BLaER1 treated with 17β-estradiol and CSF1 and Interleukin-3, amounts not matched to agents 10 nM and 100 nM (cell line): Measurements from ENCODE around the gene BOLA1.
"Not testable (repeated sequence)": the region's sequence is repeated elsewhere in the genome, so short reads cannot be mapped to it uniquely, and the experiment has no call there.

Source experiments
- H3K27ac ChIP-seq, 11 experiments: shearing (Covaris generic); formaldehyde crosslinking; 2 replicates each; pipeline ENCODE4 v1.8.1; 2022
- H3K27me3 ChIP-seq, 11 experiments: shearing (Covaris generic); formaldehyde crosslinking; 2 replicates each; pipeline ENCODE4 v1.8.1; 2022
- H3K36me3 ChIP-seq, 11 experiments: shearing (Covaris generic); formaldehyde crosslinking; 2 replicates each; pipeline ENCODE4 v1.8.1; 2022
- H3K4me1 ChIP-seq, 10 experiments: shearing (Covaris generic); formaldehyde crosslinking; 2 replicates each; pipeline ENCODE4 v1.8.1; 2022
- H3K4me2 ChIP-seq, 11 experiments: shearing (Covaris generic); formaldehyde crosslinking; 2 replicates each; pipeline ENCODE4 v1.8.1; 2022
- H3K4me3 ChIP-seq, 10 experiments: shearing (Covaris generic); formaldehyde crosslinking; 2 replicates each; pipeline ENCODE4 v1.8.1; 2022
- H3K9ac ChIP-seq, 11 experiments: shearing (Covaris generic); formaldehyde crosslinking; 2 replicates each; pipeline ENCODE4 v1.8.1; 2022
- H3K9me3 ChIP-seq, 11 experiments: shearing (Covaris generic); formaldehyde crosslinking; replicated peaks in 1 of 11; 2 replicates each; pipeline ENCODE4 v1.8.1; 2022
- H4K20me1 ChIP-seq, 11 experiments: shearing (Covaris generic); formaldehyde crosslinking; 2 replicates each; pipeline ENCODE4 v1.8.1; 2022
- Cebpa-rat ChIP-seq, 11 experiments: shearing (Covaris generic); IDR thresholded peaks; 2 replicates each; pipeline ENCODE4 v1.8.1; 2022

The BOLA1 gene

DNA sequence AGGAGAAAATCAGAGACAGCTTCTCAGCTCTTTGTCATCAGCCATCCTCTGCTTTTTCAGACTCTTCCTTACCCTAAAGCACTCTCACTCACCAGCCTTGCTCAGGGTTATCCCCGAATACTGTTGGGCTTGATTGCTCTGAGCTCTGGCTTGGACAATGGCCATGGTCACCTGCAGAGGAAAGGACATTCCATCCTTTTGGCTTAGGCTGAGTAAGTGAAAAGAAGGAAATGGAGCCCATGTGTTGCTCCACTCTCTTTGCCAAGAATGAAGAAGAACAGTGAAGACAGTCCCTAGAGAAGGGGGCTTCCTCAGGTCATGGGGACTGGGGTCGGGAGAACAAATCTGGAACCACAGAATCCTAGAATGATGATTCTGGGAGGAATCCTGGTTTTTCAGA lies 35.0 kb downstream of the BOLA1 start:
- no peak overlapping the region for H3K4me3 ChIP-seq
- no peaks in the 10 kb centered on the region for H3K36me3 ChIP-seq
- peaks cover 0 to 95% (median 36%) of the 10 kb centered on the region in 10 experiments; a peak in 15 of 20 replicates for H3K4me1 ChIP-seq
- no peak overlapping the region for H3K9ac ChIP-seq
- no peaks in the 10 kb centered on the region for H3K9me3 ChIP-seq
- no peaks in the 10 kb centered on the region for H4K20me1 ChIP-seq
- 0 out of 22 replicates have a peak overlapping the region, but pooled peaks of 1 of the 11 experiments have one; percentile 20 for H3K4me2 ChIP-seq
- H3K27ac ChIP-seq, result no peak overlapping the region
- TF ChIP-seq Cebpa-rat (IDR thresholded peaks at IDR 0.05), result no peak
- H3K27me3 ChIP-seq, result no peaks in the 10 kb centered on the region

- TF ChIP-seq Cebpa-rat (IDR thresholded peaks at IDR 0.05), result no peak
- H3K4me1 ChIP-seq, result peaks cover 0 to 85% (median 27%) of the 10 kb centered on the region in 10 experiments; a peak in 15 of 20 replicates
- H3K9ac ChIP-seq, result no peak within 1 kb of the TSS
- H3K36me3 ChIP-seq, result no peaks in the 10 kb centered on the region
- H3K27me3 ChIP-seq, result no peaks in the 10 kb centered on the region
- H4K20me1 ChIP-seq, result no peaks in the 10 kb centered on the region
- peak within 1 kb of the TSS in 1 of 11 experiments; percentile 20; a peak in 1 of 22 replicates for H3K27ac ChIP-seq
- no peaks in the 10 kb centered on the region for H3K9me3 ChIP-seq
- no peak within 1 kb of the TSS for H3K4me3 ChIP-seq
- peak within 1 kb of the TSS in 8 of 11 experiments; percentile 5 to 74 (median 62); a peak in 11 of 22 replicates for H3K4me2 ChIP-seq
These were observed 37.0 kb downstream of the BOLA1 start, which contains the start of gene MTMR11 for GRCh38 chr1:149936170-149936991. Gene MTMR11 (minus strand): TSS chr1:149936879. CDS start chr1:149936647, 232 bp downstream.

- Histone ChIP-seq H4K20me1 (no peaks in the 10 kb centered on the region), H3K4me3 (no peak overlapping the region), H3K9ac (no peak overlapping the region), H3K27ac (no peak overlapping the region), H3K9me3 (no peaks in the 10 kb centered on the region), H3K4me1 (peaks cover 0 to 77% (median 23%) of the 10 kb centered on the region in 10 experiments; a peak in 15 of 20 replicates), H3K4me2 (peak overlapping the region in 6 of 11 experiments; percentile 5 to 74 (median 62); a peak in 10 of 22 replicates), H3K36me3 (no peaks in the 10 kb centered on the region), H3K27me3 (no peaks in the 10 kb centered on the region)
- TF ChIP-seq Cebpa-rat (IDR thresholded peaks at IDR 0.05), result no peak
These were observed 37.8 kb downstream of the BOLA1 start for GRCh38 chr1:149936992-149937705.

- no peaks in the 10 kb centered on the region for H3K36me3 ChIP-seq
- no peaks in the 10 kb centered on the region for H4K20me1 ChIP-seq
- TF ChIP-seq Cebpa-rat (IDR thresholded peaks at IDR 0.05), result no peak
- no peaks in the 10 kb centered on the region for H3K9me3 ChIP-seq
- no peaks in the 10 kb centered on the region for H3K27me3 ChIP-seq
- H3K9ac ChIP-seq, result no peak overlapping the region
- H3K4me1 ChIP-seq, result peaks cover 0 to 71% (median 23%) of the 10 kb centered on the region in 10 experiments; a peak in 15 of 20 replicates
- no peak overlapping the region for H3K27ac ChIP-seq
- H3K4me3 ChIP-seq, result no peak overlapping the region
- H3K4me2 ChIP-seq, result peak overlapping the region in 8 of 11 experiments; percentile 5 to 74 (median 62); a peak in 12 of 22 replicates
These were observed 38.4 kb downstream of the BOLA1 start for GRCh38 chr1:149937759-149938158.

DNA sequence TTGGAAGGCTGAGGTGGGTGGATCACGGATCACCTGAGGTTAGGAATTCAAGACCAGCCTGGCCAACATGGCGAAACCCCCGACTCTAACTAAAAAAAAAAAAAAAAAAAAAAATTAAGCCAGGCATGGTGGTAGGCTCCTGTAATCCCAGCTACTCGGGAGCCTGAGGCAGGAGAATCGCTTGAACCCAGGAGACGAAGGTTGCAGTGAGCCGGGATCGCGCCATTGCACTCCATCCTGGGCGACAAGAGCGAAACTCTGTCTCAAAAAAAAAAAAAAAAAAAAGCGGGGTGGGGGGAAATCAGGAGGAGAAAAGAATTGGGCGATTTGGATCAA lies 39.3 kb downstream of the BOLA1 start:
- peak overlapping the region in 1 of 11 experiments; percentile 37; a peak in 1 of 22 replicates for H3K27ac ChIP-seq
- H3K27me3 ChIP-seq, H4K20me1 ChIP-seq, H3K36me3 ChIP-seq, H3K9me3 ChIP-seq, H3K4me3 ChIP-seq: not testable (repeated sequence)
- peaks cover 0 to 63% (median 23%) of the 10 kb centered on the region in 10 experiments; a peak in 15 of 20 replicates for H3K4me1 ChIP-seq
- H3K4me2 ChIP-seq, result peak overlapping the region in 7 of 11 experiments; percentile 9 to 74 (median 62); a peak in 14 of 22 replicates
- peak overlapping the region in 1 of 11 experiments; percentile 14; a peak in 1 of 22 replicates for H3K9ac ChIP-seq

DNA sequence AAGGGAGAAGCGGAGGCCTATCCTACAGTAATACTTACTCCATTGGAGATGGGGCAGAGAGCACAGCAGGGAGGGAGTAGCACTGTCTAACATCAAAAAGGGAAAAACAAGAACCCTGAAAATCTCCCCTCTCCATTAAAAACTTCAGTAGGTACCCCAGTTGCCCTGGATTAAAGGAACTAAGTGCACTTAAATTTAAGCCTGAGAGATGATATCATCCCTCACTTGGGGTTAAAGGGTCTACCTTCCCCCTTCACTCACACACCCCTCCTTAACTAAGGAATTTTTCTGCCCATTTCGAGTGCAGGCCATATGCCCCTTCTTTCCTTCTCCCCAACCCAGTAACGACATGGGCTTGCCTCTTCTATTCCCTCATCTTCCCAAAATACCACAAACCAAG lies 41.1 kb downstream of the BOLA1 start:
- no peak for TF ChIP-seq Cebpa-rat (IDR thresholded peaks at IDR 0.05)
- Histone ChIP-seq H3K36me3 (no peaks in the 10 kb centered on the region), H3K4me3 (no peak overlapping the region), H3K4me2 (peak overlapping the region in 1 of 11 experiments; percentile 63; a peak in 1 of 22 replicates), H4K20me1 (no peaks in the 10 kb centered on the region), H3K9ac (no peak overlapping the region), H3K27ac (0 out of 22 replicates have a peak overlapping the region, but pooled peaks of 1 of the 11 experiments have one; percentile 14), H3K27me3 (no peaks in the 10 kb centered on the region; a peak in 1 of 22 replicates), H3K9me3 (no peaks in the 10 kb centered on the region), H3K4me1 (peaks cover 0 to 52% (median 23%) of the 10 kb centered on the region in 10 experiments; a peak in 15 of 20 replicates)

DNA sequence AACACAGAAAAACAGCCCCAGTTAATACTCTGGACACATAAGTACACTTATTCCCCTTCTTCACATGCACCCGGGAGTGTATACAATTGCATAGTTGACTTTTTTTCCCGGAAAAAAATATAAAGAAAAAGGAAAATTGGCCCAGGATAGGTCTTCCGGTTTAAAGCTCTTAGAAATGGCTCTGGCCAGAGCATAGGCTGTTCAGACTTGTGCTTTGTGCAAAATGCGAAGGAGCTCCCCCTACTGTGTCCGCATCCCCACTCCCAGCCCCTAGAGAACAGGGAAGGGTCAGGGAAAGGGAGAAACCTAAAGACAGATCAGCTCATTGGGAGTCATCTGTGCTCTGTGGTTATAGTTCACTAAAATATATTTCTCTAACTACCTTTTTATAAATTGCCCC lies 42.8 kb downstream of the BOLA1 start:
- Histone ChIP-seq H3K4me2 (no peak overlapping the region), H3K9me3 (no peaks in the 10 kb centered on the region), H3K27ac (no peak overlapping the region), H3K4me3 (no peak overlapping the region), H4K20me1 (no peaks in the 10 kb centered on the region), H3K4me1 (peaks cover 0 to 34% (median 22%) of the 10 kb centered on the region in 10 experiments; a peak in 15 of 20 replicates), H3K27me3 (no peaks in the 10 kb centered on the region; a peak in 1 of 22 replicates), H3K9ac (no peak overlapping the region), H3K36me3 (no peaks in the 10 kb centered on the region)
- TF ChIP-seq Cebpa-rat (IDR thresholded peaks at IDR 0.05), result no peak

GRCh38 chr1:149942885-149943284 lies 43.5 kb downstream of the BOLA1 start:
- Histone ChIP-seq H3K9ac (no peak overlapping the region), H3K27me3 (no peaks in the 10 kb centered on the region; a peak in 1 of 22 replicates), H3K9me3 (no peaks in the 10 kb centered on the region), H4K20me1 (no peaks in the 10 kb centered on the region), H3K4me1 (peaks cover 0 to 27% (median 16%) of the 10 kb centered on the region in 10 experiments; a peak in 15 of 20 replicates), H3K36me3 (no peaks in the 10 kb centered on the region), H3K4me3 (no peak overlapping the region), H3K27ac (no peak overlapping the region), H3K4me2 (no peak overlapping the region)
- TF ChIP-seq Cebpa-rat (IDR thresholded peaks at IDR 0.05), result no peak

GRCh38 chr1:149945206-149945605 lies 45.8 kb downstream of the BOLA1 start:
- Histone ChIP-seq H3K9me3 (no peaks in the 10 kb centered on the region), H3K27me3 (no peaks in the 10 kb centered on the region; a peak in 1 of 22 replicates), H3K4me3 (no peak overlapping the region), H3K36me3 (no peaks in the 10 kb centered on the region), H3K27ac (no peak overlapping the region), H4K20me1 (no peaks in the 10 kb centered on the region), H3K9ac (no peak overlapping the region), H3K4me1 (peaks cover 0 to 4% (median 0%) of the 10 kb centered on the region in 10 experiments; a peak in 3 of 20 replicates), H3K4me2 (no peak overlapping the region)
- no peak for TF ChIP-seq Cebpa-rat (IDR thresholded peaks at IDR 0.05)
